Gastroesophageal sphincter (tissue), 4 donors: ENCODE measurements around the gene SLFN5. TPM values are rescaled to one million over a fixed set of nuclear protein-coding genes. Genes with fewer than 3 reads are reported as not detected.
"Not testable (repeated sequence)": the region's sequence is repeated elsewhere in the genome, so short reads cannot be mapped to it uniquely, and the experiment has no call there.

Experiments
- ATAC-seq: fragments of 150-250 bp; one replicate; pipeline ENCODE4 v1.9.1; 2016; ENCODE audit warnings: mild to moderate bottlenecking, moderate library complexity
- H3K27ac ChIP-seq, 4 donors: fragments of 200-600 bp; sonication (generic) in 3 of 4; 1 replicate in 3 of 4; 2 replicates in 1 of 4; pipeline ENCODE4 v1.5.1; 2016 to 2019
- H3K27me3 ChIP-seq: fragments of 200-600 bp; sonication (generic); one replicate; pipeline ENCODE4 v1.5.1; 2019
- H3K36me3 ChIP-seq, 2 donors: fragments of 200-600 bp; sonication (generic); one replicate each; pipeline ENCODE4 v1.5.1; 2019; ENCODE audit warnings: control low read depth in 1 of 2
- H3K4me1 ChIP-seq, 3 donors: fragments of 200-600 bp; sonication (generic); 1 replicate in 2 of 3; 2 replicates in 1 of 3; pipeline ENCODE4 v1.5.1; 2016 to 2019; ENCODE audit warnings: control low read depth in 2 of 3
- H3K4me3 ChIP-seq, 2 donors: fragments of 200-600 bp; sonication (generic); one replicate each; pipeline ENCODE4 v1.5.1; 2019; ENCODE audit warnings: mild to moderate bottlenecking in 1 of 2, moderate library complexity in 1 of 2
- H3K9me3 ChIP-seq, 3 donors: fragments of 200-600 bp; sonication (generic); one replicate each; pipeline ENCODE4 v1.5.1; 2017 to 2019; ENCODE audit warnings: control low read depth in 2 of 3
- CTCF ChIP-seq, 4 experiments: fragments of 200-600 bp in 2 of 4; fragments of 450-650 bp in 2 of 4; sonication (generic) in 1 of 4; IDR thresholded peaks; one replicate each; pipeline ENCODE4 v1.5.1; 2017 to 2019; ENCODE audit warnings: antibody characterized with exemption in 4 of 4, mild to moderate bottlenecking in 2 of 4, moderate library complexity in 2 of 4
- EP300 ChIP-seq: sonication (generic); formaldehyde crosslinking; IDR thresholded peaks from one replicate; pipeline ENCODE4 v1.6.1; 2017; ENCODE audit warnings: antibody characterized with exemption, mild to moderate bottlenecking
- POLR2A ChIP-seq, 2 donors: fragments of 450-650 bp; IDR thresholded peaks; one replicate each; pipeline ENCODE4 v1.6.1; 2017; ENCODE audit warnings: antibody characterized with exemption in 2 of 2, mild to moderate bottlenecking in 2 of 2, moderate library complexity in 1 of 2
- POLR2AphosphoS5 ChIP-seq: sonication (generic); formaldehyde crosslinking; IDR thresholded peaks from one replicate; pipeline ENCODE4 v1.6.1; 2017; ENCODE audit warnings: antibody characterized with exemption
- WGBS, 2 donors: methylation state at CpG; one replicate each; pipeline ENCODE4 v1.1.5; 2018; ENCODE audit warnings: low coverage in 1 of 2; 5-methylcytosine and 5-hydroxymethylcytosine counted together
- total RNA-seq, 4 donors: library from RNA; depleted of rRNA; stranded (reverse); fragments of >200 nt; gene quantifications; one replicate each; pipeline ENCODE4 v1.1.0, GENCODE V29; 2016

SLFN5 gene
- total RNA-seq, result 10 to 100 TPM; 23.5 to 51.2 (median 31.1) TPM

DNA sequence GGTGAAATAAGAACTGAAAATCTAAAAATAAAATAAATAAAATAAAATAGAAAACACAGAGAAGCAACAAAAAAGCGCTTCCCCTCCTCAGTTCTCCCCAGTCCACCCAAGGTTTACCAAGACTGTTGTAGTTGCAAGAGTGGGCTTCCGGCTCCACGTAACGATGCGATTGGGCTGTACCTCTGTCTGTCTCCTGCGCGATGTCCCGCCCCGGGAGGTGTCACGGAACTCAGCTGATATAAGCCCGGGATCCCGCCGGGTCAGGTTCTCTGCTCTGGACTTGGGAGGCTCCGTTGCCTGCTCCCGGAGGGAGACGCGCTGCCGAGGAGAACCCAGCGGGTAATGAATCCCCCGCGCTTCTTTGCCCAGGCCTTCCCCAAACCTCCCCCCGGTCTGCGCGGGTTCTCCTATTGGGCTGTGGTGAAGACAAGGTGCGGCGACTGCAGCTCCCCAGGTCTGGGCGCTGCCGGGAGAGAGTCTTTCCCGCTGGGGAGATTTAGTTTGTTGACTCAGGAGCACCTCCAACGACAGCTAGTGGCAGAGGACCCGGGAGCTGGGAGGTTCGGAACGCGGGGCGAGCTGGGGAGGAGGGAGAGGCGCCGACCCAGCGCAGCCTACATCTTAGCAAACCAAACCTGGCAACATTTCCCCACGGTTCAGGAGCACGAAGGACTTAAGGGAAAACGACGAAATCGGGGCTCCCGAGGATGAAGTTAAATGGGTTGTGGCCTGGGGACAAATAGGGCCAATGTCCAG is at the start of gene SLFN5:
Gene SLFN5 (plus strand): TSS at position 268 of the 756 bp plus-strand sequence. CDS start 15,619 bp downstream, outside the sequence.
- peak within 1 kb of the TSS; percentile 52 to 88 for H3K4me3 ChIP-seq
- H3K36me3 ChIP-seq, result peaks cover 0 to 7% of the 10 kb centered on the region in 2 donors
- peak within 1 kb of the TSS; percentile 75 to 98 (median 95) for H3K27ac ChIP-seq
- WGBS, 2 donors, result 0 to 1% methylated on average over 8 to 23 of the region's 44 CpGs
- TF ChIP-seq CTCF (IDR thresholded peaks at IDR 0.05) (no peak), POLR2AphosphoS5 (peak; percentile 98), POLR2A (IDR thresholded peaks at IDR 0.05) (peak; percentile 90 to 96), EP300 (no peak)
- peak; percentile 95 for ATAC-seq
- H3K9me3 ChIP-seq, result no peaks in the 10 kb centered on the region
- no peaks in the 10 kb centered on the region for H3K27me3 ChIP-seq
- peaks cover 3 to 53% (median 16%) of the 10 kb centered on the region in 3 donors for H3K4me1 ChIP-seq

DNA sequence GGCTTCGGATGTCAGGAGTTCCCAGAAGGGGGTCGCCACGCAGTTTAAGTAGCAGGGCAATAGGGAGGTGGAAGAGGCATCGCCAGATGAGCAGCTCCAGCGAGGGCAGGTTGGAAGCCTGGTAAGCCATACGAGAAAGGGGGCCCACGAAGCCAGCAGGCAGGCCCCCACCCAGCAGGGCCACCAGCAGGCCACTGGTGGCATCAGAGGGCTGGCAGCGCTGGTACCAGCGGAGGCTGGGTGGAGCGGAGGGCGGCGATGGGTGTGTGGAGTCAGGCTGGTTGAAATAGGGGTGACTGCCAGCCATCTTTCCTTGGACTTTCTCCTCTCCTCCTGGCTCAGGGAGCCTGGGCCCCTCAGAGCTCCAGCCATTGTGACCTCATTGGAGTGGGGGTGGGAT is 48.9 kb upstream of the SLFN5 start, which contains the start of gene SLC35G3:
Gene SLC35G3 (minus strand): TSS at position 393 of the 400 bp plus-strand sequence. CDS start 86 bp downstream, at position 307.
- not testable (repeated sequence) for ATAC-seq, H3K4me1 ChIP-seq, H3K36me3 ChIP-seq, H3K27ac ChIP-seq, H3K4me3 ChIP-seq, H3K27me3 ChIP-seq, H3K9me3 ChIP-seq
- WGBS, 2 donors, result 94% methylated on average over 8 of the region's 12 CpGs; no CpG with 5 or more reads in 1 of the 2 donors

DNA sequence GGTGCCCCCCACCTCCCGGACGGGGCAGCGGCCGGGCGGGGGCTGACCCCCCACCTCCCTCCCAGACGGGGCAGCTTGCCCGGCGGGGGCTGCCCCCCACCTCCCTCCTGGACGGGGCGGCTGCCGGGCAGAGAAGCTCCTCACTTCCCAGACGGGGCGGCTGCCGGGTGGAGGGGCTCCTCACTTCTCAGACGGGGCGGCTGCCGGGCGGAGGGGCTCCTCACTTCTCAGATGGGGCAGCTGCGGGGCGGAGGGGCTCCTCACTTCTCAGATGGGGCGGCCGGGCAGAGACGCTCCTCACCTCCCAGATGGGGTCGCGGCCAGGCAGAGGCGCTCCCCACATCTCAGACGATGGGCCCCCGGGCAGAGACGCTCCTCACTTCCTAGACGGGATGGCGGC is 47.8 kb upstream of the SLFN5 start:
- H3K9me3 ChIP-seq, result peaks cover 0 to 12% (median 0%) of the 10 kb centered on the region in 3 donors
- not testable (repeated sequence) for H3K4me1 ChIP-seq, H3K4me3 ChIP-seq, ATAC-seq, H3K27ac ChIP-seq, H3K36me3 ChIP-seq, H3K27me3 ChIP-seq
- no CpG with 5 or more reads among the region's 31 CpGs for WGBS, 2 donors

- whole genome bisulfite sequencing, 2 donors, result 64% methylated on average over 2 of the region's 2 CpGs; no CpG with 5 or more reads in 1 of the 2 donors
These were observed 40.3 kb upstream of the SLFN5 start for GRCh38 chr17:35202582-35202981.

GRCh38 chr17:35210741-35211140 is 32.1 kb upstream of the SLFN5 start:
- TF ChIP-seq CTCF (IDR thresholded peaks at IDR 0.05), result no peak
- no peak for TF ChIP-seq POLR2A (IDR thresholded peaks at IDR 0.05)
- no peak for TF ChIP-seq POLR2AphosphoS5
- TF ChIP-seq EP300, result no peak
- H3K4me3 ChIP-seq, result no peak overlapping the region
- WGBS, 2 donors, result 87% methylated on average over 7 of the region's 7 CpGs
- ATAC-seq, result no peak
- no peak overlapping the region for H3K27ac ChIP-seq
- no peaks in the 10 kb centered on the region for H3K36me3 ChIP-seq
- H3K4me1 ChIP-seq, result no peaks in the 10 kb centered on the region
- H3K27me3 ChIP-seq, result peaks cover 42% of the 10 kb centered on the region
- no peaks in the 10 kb centered on the region for H3K9me3 ChIP-seq

More at GRCh38 chr17:35202582-35202981, 40.3 kb upstream of the SLFN5 start:
- peaks cover 16% of the 10 kb centered on the region for H3K27me3 ChIP-seq
- not testable (repeated sequence) for H3K36me3 ChIP-seq, H3K4me3 ChIP-seq, H3K27ac ChIP-seq, H3K4me1 ChIP-seq, ATAC-seq
- H3K9me3 ChIP-seq, result peaks cover 0 to 12% (median 0%) of the 10 kb centered on the region in 3 donors

DNA sequence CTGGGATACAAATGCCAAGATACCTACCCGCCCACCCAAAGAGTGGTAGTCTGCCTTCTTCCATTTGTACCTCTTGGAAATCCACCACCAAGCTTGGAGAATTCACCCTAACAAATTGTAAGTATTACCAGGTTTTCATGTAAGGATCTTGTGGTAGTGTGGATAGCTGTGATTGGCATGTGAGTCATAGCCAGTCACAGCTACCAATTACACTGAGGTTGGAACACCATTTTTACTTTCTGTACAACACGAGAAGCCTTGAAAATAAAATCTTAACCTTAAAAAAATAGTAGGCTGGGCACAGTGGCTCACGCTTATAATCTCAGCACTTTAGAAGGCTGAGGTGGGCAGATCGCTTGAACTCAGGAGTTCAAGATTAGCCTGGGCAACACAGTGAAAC is 30.2 kb upstream of the SLFN5 start:
- Histone ChIP-seq H3K36me3 (no peaks in the 10 kb centered on the region), H3K4me3 (no peak overlapping the region), H3K9me3 (no peaks in the 10 kb centered on the region), H3K27ac (peak overlapping the region in 1 of 4 donors; percentile 7), H3K4me1 (no peaks in the 10 kb centered on the region), H3K27me3 (peaks cover 37% of the 10 kb centered on the region)
- 68 to 94% methylated on average over 3 of the region's 4 CpGs for WGBS, 2 donors
- no peak for ATAC-seq
- TF ChIP-seq EP300 (no peak), CTCF (IDR thresholded peaks at IDR 0.05) (no peak)
